HepG2 (cell line): Measurements from ENCODE around the gene CHID1. TPM values are rescaled to one million over a fixed set of nuclear protein-coding genes. Genes with fewer than 3 reads are reported as not detected.

Experiments used
- AKAP8 ChIP-seq: sonication (generic); formaldehyde crosslinking; IDR thresholded peaks from 2 replicates; pipeline ENCODE4 v1.5.1; 2020; ENCODE audit warnings: mild to moderate bottlenecking, missing genetic modification reagents
- ATF1 ChIP-seq: IDR thresholded peaks from 2 replicates; pipeline ENCODE4 v1.6.1; 2016; ENCODE audit warnings: mild to moderate bottlenecking, control low read depth
- NFIC ChIP-seq: IDR thresholded peaks from 2 replicates; pipeline ENCODE4 v1.6.1; 2012; ENCODE audit warnings: mild to moderate bottlenecking, low read length, inconsistent platforms
- RBFOX2 ChIP-seq: fragments of 200-400 bp; formaldehyde crosslinking; IDR thresholded peaks from 2 replicates; pipeline ENCODE4 v1.6.1; 2017; ENCODE audit warnings: low read depth, mild to moderate bottlenecking, low read length
- ZNF142 ChIP-seq: sonication (generic); formaldehyde crosslinking; IDR thresholded peaks from 2 replicates; pipeline ENCODE4 v1.4.0; 2020; ENCODE audit warnings: missing genetic modification reagents
- ZNF280B ChIP-seq: sonication (generic); formaldehyde crosslinking; IDR thresholded peaks from 2 replicates; pipeline ENCODE4 v1.5.0; 2020; ENCODE audit warnings: missing genetic modification reagents, mild to moderate bottlenecking, borderline replicate concordance
- ZNF607 ChIP-seq: sonication (generic); formaldehyde crosslinking; IDR thresholded peaks from 2 replicates; pipeline ENCODE4 v1.5.1; 2020; ENCODE audit warnings: missing genetic modification reagents, mild to moderate bottlenecking, borderline replicate concordance
- ZSCAN25 ChIP-seq: sonication (generic); formaldehyde crosslinking; IDR thresholded peaks from 2 replicates; pipeline ENCODE4 v1.8.0; 2022; ENCODE audit warnings: mild to moderate bottlenecking, missing genetic modification reagents
- polyA plus RNA-seq, 8 experiments: library from polyadenylated mRNA; depleted of rRNA in 3 of 8; stranded (reverse) in 7 of 8; unstranded in 1 of 8; fragments of >200 nt; fragmentation: Illumina TruSeq in 4 of 8; extraction: Trizol in 4 of 8; gene quantifications; 2 replicates each; pipeline versions ENCODE4 v1.2.1 to v1.2.3, GENCODE V29; 2011 to 2016; ENCODE audit warnings: low read depth in 4 of 8, missing spikeins in 1 of 8, mixed read lengths in 1 of 8; ENCODE audit not compliant: insufficient read depth in 1 of 8
- total RNA-seq, 5 experiments: library from RNA; depleted of rRNA; stranded (reverse); fragments of >200 nt; fragmentation: Illumina TruSeq; extraction: Trizol; gene quantifications; 2 replicates each; pipeline ENCODE4 v1.2.3, GENCODE V29; 2016; ENCODE audit warnings: low read depth in 1 of 5

The CHID1 gene
- total and polyA plus RNA-seq, 2 of the 13 experiments (the other 11 are each of a cell fraction or from before 2014, with no cell fraction given) = 65.1 to 93.6 TPM

DNA sequence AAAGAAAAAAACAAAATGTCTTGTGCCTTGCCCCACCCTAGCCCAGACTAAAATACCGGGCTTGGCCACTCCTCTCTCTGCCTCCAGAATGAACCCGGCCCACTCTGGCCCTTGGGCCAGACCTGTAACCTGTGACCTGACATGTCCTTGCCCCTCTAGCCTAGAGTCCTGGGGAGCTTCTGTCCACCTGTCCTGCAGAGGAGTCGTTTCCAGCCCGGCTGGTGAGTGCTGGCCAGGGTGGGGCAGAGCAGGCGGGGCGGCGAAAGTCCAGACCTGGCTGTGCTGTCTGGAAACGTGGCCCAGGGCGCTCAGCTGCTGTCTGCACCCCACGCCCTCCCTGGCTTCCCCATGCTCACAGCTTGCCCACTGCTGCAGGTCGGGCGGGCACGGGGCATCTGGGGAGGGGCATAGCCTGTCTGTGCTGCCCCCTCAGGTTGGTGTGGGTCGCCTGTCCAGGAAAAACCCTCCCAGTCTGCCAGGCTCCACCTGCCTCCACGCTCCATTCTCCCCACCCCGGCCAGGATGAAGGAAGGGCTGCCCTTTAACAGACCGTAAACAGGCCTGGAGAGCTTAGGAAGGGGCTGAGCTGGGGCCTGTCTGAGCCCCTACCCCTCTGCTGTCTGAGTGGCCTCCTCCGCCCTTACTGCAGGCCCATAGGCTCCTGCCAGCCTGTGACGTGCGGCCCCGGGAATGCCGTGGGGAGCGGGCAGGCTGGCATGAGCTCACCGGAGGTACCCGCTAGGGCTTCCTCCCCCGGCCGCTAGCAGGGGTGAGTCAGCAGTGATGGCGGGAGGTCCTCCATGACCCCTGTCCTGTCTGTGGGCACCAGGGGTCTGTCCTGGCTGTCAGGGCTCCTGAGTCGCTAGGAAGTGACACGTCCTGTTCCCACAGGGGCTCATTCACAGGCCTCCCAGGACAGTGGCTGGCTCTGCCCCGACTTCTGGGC lies 76.0 kb downstream of the CHID1 start (continued):
- TF ChIP-seq ZNF142 (CRISPR knock-in tag) (no peak), ZNF607 (CRISPR knock-in tag) (0 out of 2 replicates have a peak, but pooled peaks have one; percentile 9), RBFOX2 (peak; percentile 68), ZNF280B (0 out of 2 replicates have a peak, but pooled peaks have one; percentile 47), NFIC (no peak), ATF1 (CRISPR knock-in tag) (no peak), ZSCAN25 (CRISPR knock-in tag) (peak; percentile 68; the same call in 1 of the 2 replicates), AKAP8 (CRISPR knock-in tag) (0 out of 2 replicates have a peak, but pooled peaks have one; percentile 63)
